ENCODE data around the gene STAT4.

Gene STAT4

GRCh38 chr2:191145769-191146471 lies 4.9 kb downstream of the STAT4 start:
- Histone ChIP-seq H2BK120ac (ENCODE audit: low read depth, low read length) (no peak overlapping the region), H3K4me1 (ENCODE audit: control insufficient read depth in 2 of 2, insufficient read depth in 1 of 2, low read depth in 1 of 2, low read length in 2 of 2) (peaks cover 0 to 6% of the 10 kb centered on the region in 2 donors), H3K4ac (ENCODE audit: low read length) (no peak overlapping the region), H3K9me3 (replicated peaks in 1 of 2; ENCODE audit: control insufficient read depth in 2 of 2, insufficient read depth in 1 of 2, low read depth in 1 of 2, low read length in 2 of 2) (no peaks in the 10 kb centered on the region), H3K23ac (ENCODE audit: low read depth, low read length, poor library complexity) (no peak overlapping the region), H2BK12ac (ENCODE audit: low read length) (no peak overlapping the region), H3K4me2 (ENCODE audit: insufficient read depth, low read length, poor library complexity, severe bottlenecking) (no peak overlapping the region), H3K27ac (replicated peaks; ENCODE audit: low read length) (no peak overlapping the region), H2BK15ac (ENCODE audit: low read length) (no peak overlapping the region), H3K79me1 (ENCODE audit: low read depth, low read length) (no peaks in the 10 kb centered on the region), H2AFZ (ENCODE audit: low read length) (no peak overlapping the region), H3K36me3 (replicated peaks in 1 of 2; ENCODE audit: control insufficient read depth in 2 of 2, insufficient read depth in 2 of 2, low read length in 2 of 2) (no peaks in the 10 kb centered on the region), H2AK5ac (ENCODE audit: low read depth, low read length) (no peak overlapping the region), H2BK5ac (ENCODE audit: low read length) (no peak overlapping the region), H3K14ac (ENCODE audit: low read length) (no peak overlapping the region), H3K27me3 (ENCODE audit: control insufficient read depth in 3 of 3, insufficient read depth in 3 of 3, low read depth in 1 of 3, low read length in 3 of 3) (peaks cover 0 to 15% (median 9%) of the 10 kb centered on the region in 3 experiments), H3K18ac (ENCODE audit: low read length) (no peak overlapping the region), H3K4me3 (ENCODE audit: low read length in 2 of 2) (no peak overlapping the region), H4K91ac (ENCODE audit: low read depth, low read length, poor library complexity) (no peak overlapping the region), H4K8ac (ENCODE audit: low read depth, low read length) (no peak overlapping the region), H3K9ac (ENCODE audit: low read depth, low read length, poor library complexity) (no peak overlapping the region)
- no CpG with 5 or more reads among the region's 4 CpGs for WGBS, 2 donors (ENCODE audit: extremely low coverage in 2 of 2, insufficient read length in 2 of 2, insufficient replicate concordance in 1 of 2)
- DNase-seq (ENCODE audit: low spot score) = no peak

GRCh38 chr2:191144217-191144616 lies 6.6 kb downstream of the STAT4 start:
- no peaks in the 10 kb centered on the region for H3K9me3 ChIP-seq (replicated peaks in 1 of 2; ENCODE audit: control insufficient read depth in 2 of 2, insufficient read depth in 1 of 2, low read depth in 1 of 2, low read length in 2 of 2)
- no peak overlapping the region for H2BK5ac ChIP-seq (ENCODE audit: low read length)
- no peaks in the 10 kb centered on the region for H3K36me3 ChIP-seq (replicated peaks in 1 of 2; ENCODE audit: control insufficient read depth in 2 of 2, insufficient read depth in 2 of 2, low read length in 2 of 2)
- no peak overlapping the region for H3K4me2 ChIP-seq (ENCODE audit: insufficient read depth, low read length, poor library complexity, severe bottlenecking)
- no peak overlapping the region for H4K91ac ChIP-seq (ENCODE audit: low read depth, low read length, poor library complexity)
- no CpG with 5 or more reads among the region's 4 CpGs for WGBS, 2 donors (ENCODE audit: extremely low coverage in 2 of 2, insufficient read length in 2 of 2, insufficient replicate concordance in 1 of 2)
- no peak for DNase-seq (ENCODE audit: low spot score)
- no peak overlapping the region for H2BK12ac ChIP-seq (ENCODE audit: low read length)
- H2AFZ ChIP-seq (ENCODE audit: low read length) = no peak overlapping the region
- no peak overlapping the region for H4K8ac ChIP-seq (ENCODE audit: low read depth, low read length)
- no peak overlapping the region for H3K23ac ChIP-seq (ENCODE audit: low read depth, low read length, poor library complexity)
- no peak overlapping the region for H3K18ac ChIP-seq (ENCODE audit: low read length)
- H3K79me1 ChIP-seq (ENCODE audit: low read depth, low read length) = no peaks in the 10 kb centered on the region
- no peak overlapping the region for H3K14ac ChIP-seq (ENCODE audit: low read length)
- no peak overlapping the region for H2BK15ac ChIP-seq (ENCODE audit: low read length)
- H2BK120ac ChIP-seq (ENCODE audit: low read depth, low read length) = no peak overlapping the region
- H2AK5ac ChIP-seq (ENCODE audit: low read depth, low read length) = no peak overlapping the region
- peaks cover 0 to 1% of the 10 kb centered on the region in 2 donors for H3K4me1 ChIP-seq (ENCODE audit: control insufficient read depth in 2 of 2, insufficient read depth in 1 of 2, low read depth in 1 of 2, low read length in 2 of 2)
- no peak overlapping the region for H3K9ac ChIP-seq (ENCODE audit: low read depth, low read length, poor library complexity)
- peaks cover 0 to 7% (median 0%) of the 10 kb centered on the region in 3 experiments for H3K27me3 ChIP-seq (ENCODE audit: control insufficient read depth in 3 of 3, insufficient read depth in 3 of 3, low read depth in 1 of 3, low read length in 3 of 3)
- H3K27ac ChIP-seq (replicated peaks; ENCODE audit: low read length) = no peak overlapping the region
- no peak overlapping the region for H3K4ac ChIP-seq (ENCODE audit: low read length)
- H3K4me3 ChIP-seq (ENCODE audit: low read length in 2 of 2) = no peak overlapping the region

GRCh38 chr2:191143791-191144190 lies 7.0 kb downstream of the STAT4 start:
- H3K23ac ChIP-seq (ENCODE audit: low read depth, low read length, poor library complexity) = no peak overlapping the region
- H3K4me2 ChIP-seq (ENCODE audit: insufficient read depth, low read length, poor library complexity, severe bottlenecking) = no peak overlapping the region
- H3K18ac ChIP-seq (ENCODE audit: low read length) = no peak overlapping the region
- no peaks in the 10 kb centered on the region for H3K9me3 ChIP-seq (replicated peaks in 1 of 2; ENCODE audit: control insufficient read depth in 2 of 2, insufficient read depth in 1 of 2, low read depth in 1 of 2, low read length in 2 of 2)
- H3K79me1 ChIP-seq (ENCODE audit: low read depth, low read length) = no peaks in the 10 kb centered on the region
- no peak overlapping the region for H4K8ac ChIP-seq (ENCODE audit: low read depth, low read length)
- H2AK5ac ChIP-seq (ENCODE audit: low read depth, low read length) = no peak overlapping the region
- no peak overlapping the region for H3K9ac ChIP-seq (ENCODE audit: low read depth, low read length, poor library complexity)
- peaks cover 0 to 3% (median 0%) of the 10 kb centered on the region in 3 experiments for H3K27me3 ChIP-seq (ENCODE audit: control insufficient read depth in 3 of 3, insufficient read depth in 3 of 3, low read depth in 1 of 3, low read length in 3 of 3)
- WGBS, 2 donors (ENCODE audit: extremely low coverage in 2 of 2, insufficient read length in 2 of 2, insufficient replicate concordance in 1 of 2) = no CpG with 5 or more reads among the region's 1 CpG
- H3K14ac ChIP-seq (ENCODE audit: low read length) = no peak overlapping the region
- no peak overlapping the region for H3K27ac ChIP-seq (replicated peaks; ENCODE audit: low read length)
- no peak overlapping the region for H4K91ac ChIP-seq (ENCODE audit: low read depth, low read length, poor library complexity)
- H2BK5ac ChIP-seq (ENCODE audit: low read length) = no peak overlapping the region
- H2BK15ac ChIP-seq (ENCODE audit: low read length) = no peak overlapping the region
- no peaks in the 10 kb centered on the region for H3K36me3 ChIP-seq (replicated peaks in 1 of 2; ENCODE audit: control insufficient read depth in 2 of 2, insufficient read depth in 2 of 2, low read length in 2 of 2)
- H3K4ac ChIP-seq (ENCODE audit: low read length) = no peak overlapping the region
- H2BK12ac ChIP-seq (ENCODE audit: low read length) = no peak overlapping the region
- H3K4me3 ChIP-seq (ENCODE audit: low read length in 2 of 2) = no peak overlapping the region
- H2BK120ac ChIP-seq (ENCODE audit: low read depth, low read length) = no peak overlapping the region
- peaks cover 0 to 1% of the 10 kb centered on the region in 2 donors for H3K4me1 ChIP-seq (ENCODE audit: control insufficient read depth in 2 of 2, insufficient read depth in 1 of 2, low read depth in 1 of 2, low read length in 2 of 2)
- DNase-seq (ENCODE audit: low spot score) = no peak
- H2AFZ ChIP-seq (ENCODE audit: low read length) = no peak overlapping the region

- no peak for DNase-seq (ENCODE audit: low spot score)
- Histone ChIP-seq H3K27me3 (ENCODE audit: control insufficient read depth in 3 of 3, insufficient read depth in 3 of 3, low read depth in 1 of 3, low read length in 3 of 3) (no peaks in the 10 kb centered on the region), H2BK12ac (ENCODE audit: low read length) (no peak overlapping the region), H3K23ac (ENCODE audit: low read depth, low read length, poor library complexity) (no peak overlapping the region), H4K8ac (ENCODE audit: low read depth, low read length) (no peak overlapping the region), H3K18ac (ENCODE audit: low read length) (no peak overlapping the region), H2BK15ac (ENCODE audit: low read length) (no peak overlapping the region), H3K4ac (ENCODE audit: low read length) (no peak overlapping the region), H3K27ac (replicated peaks; ENCODE audit: low read length) (no peak overlapping the region), H2AFZ (ENCODE audit: low read length) (no peak overlapping the region), H2AK5ac (ENCODE audit: low read depth, low read length) (no peak overlapping the region), H3K79me1 (ENCODE audit: low read depth, low read length) (no peaks in the 10 kb centered on the region), H2BK120ac (ENCODE audit: low read depth, low read length) (no peak overlapping the region), H3K9ac (ENCODE audit: low read depth, low read length, poor library complexity) (no peak overlapping the region), H3K14ac (ENCODE audit: low read length) (no peak overlapping the region), H4K91ac (ENCODE audit: low read depth, low read length, poor library complexity) (no peak overlapping the region), H3K4me1 (ENCODE audit: control insufficient read depth in 2 of 2, insufficient read depth in 1 of 2, low read depth in 1 of 2, low read length in 2 of 2) (no peaks in the 10 kb centered on the region), H3K4me3 (ENCODE audit: low read length in 2 of 2) (no peak overlapping the region), H3K9me3 (replicated peaks in 1 of 2; ENCODE audit: control insufficient read depth in 2 of 2, insufficient read depth in 1 of 2, low read depth in 1 of 2, low read length in 2 of 2) (peaks cover 0 to 1% of the 10 kb centered on the region in 2 donors), H3K36me3 (replicated peaks in 1 of 2; ENCODE audit: control insufficient read depth in 2 of 2, insufficient read depth in 2 of 2, low read length in 2 of 2) (no peaks in the 10 kb centered on the region), H3K4me2 (ENCODE audit: insufficient read depth, low read length, poor library complexity, severe bottlenecking) (no peak overlapping the region), H2BK5ac (ENCODE audit: low read length) (no peak overlapping the region)
- WGBS, 2 donors (ENCODE audit: extremely low coverage in 2 of 2, insufficient read length in 2 of 2, insufficient replicate concordance in 1 of 2) = no CpG with 5 or more reads among the region's 2 CpGs
Measured at GRCh38 chr2:191128911-191129304, 21.9 kb downstream of the STAT4 start.

Measured in neuronal stem cell (in vitro differentiated cells).